Hepatocyte (in vitro differentiated cells): ENCODE data around the gene PYDC2.
"Not testable (repeated sequence)": the region's sequence is repeated elsewhere in the genome, so short reads cannot be mapped to it uniquely, and the experiment has no call there.

Source experiments
- CTCF ChIP-seq: fragments of 200-600 bp; sonication (generic); IDR thresholded peaks from 2 replicates; pipeline ENCODE4 v1.5.1; 2016; ENCODE audit warnings: antibody characterized with exemption, mild to moderate bottlenecking; ENCODE audit not compliant: poor library complexity
- EZH2phosphoT487 ChIP-seq: fragments of 200-600 bp; sonication (generic); IDR thresholded peaks from one replicate; pipeline ENCODE4 v1.6.1; 2018; ENCODE audit warnings: antibody characterized with exemption, mild to moderate bottlenecking, low read depth, moderate library complexity; ENCODE audit not compliant: unreplicated experiment, severe bottlenecking

- TF ChIP-seq EZH2phosphoT487, CTCF: not testable (repeated sequence)
Measured at GRCh38 chr3:191483994-191484393, 23.0 kb downstream of the PYDC2 start.
